OCI-LY1 (cell line): ENCODE results near the gene TTYH1.

Source experiments
- H2AFZ ChIP-seq: fragments of 200-600 bp; sonication (generic), shearing (Covaris generic); 2 replicates; pipeline ENCODE4 v1.6.0; 2014; ENCODE audit warnings: antibody characterized with exemption, mild to moderate bottlenecking, low read length
- H3F3A ChIP-seq: fragments of 200-600 bp; sonication (generic), shearing (Covaris generic); 2 replicates; pipeline ENCODE4 v1.6.0; 2014; ENCODE audit warnings: mild to moderate bottlenecking, antibody characterized with exemption, low read length, moderate library complexity; ENCODE audit not compliant: insufficient read depth
- H3K27ac ChIP-seq: fragments of 200-600 bp; sonication (generic); 2 replicates; pipeline ENCODE4 v1.5.1; 2014; ENCODE audit warnings: low read length, mixed run types, mild to moderate bottlenecking, low read depth; ENCODE audit not compliant: poor library complexity, severe bottlenecking
- H3K27me3 ChIP-seq: fragments of 200-600 bp; sonication (generic); 2 replicates; pipeline ENCODE4 v1.6.0; 2014; ENCODE audit warnings: antibody characterized with exemption, mild to moderate bottlenecking, low read length, moderate library complexity; ENCODE audit not compliant: insufficient read depth
- H3K36me3 ChIP-seq: fragments of 200-600 bp; sonication (generic); 2 replicates; pipeline ENCODE4 v1.6.1; 2014; ENCODE audit warnings: mild to moderate bottlenecking, antibody characterized with exemption, low read length, moderate library complexity, mixed read lengths; ENCODE audit not compliant: insufficient read depth
- H3K4me1 ChIP-seq: fragments of 200-600 bp; sonication (generic); 2 replicates; pipeline ENCODE4 v1.5.1; 2014; ENCODE audit warnings: mild to moderate bottlenecking, low read length, moderate library complexity; ENCODE audit not compliant: insufficient read depth, severe bottlenecking
- H3K4me2 ChIP-seq: fragments of 200-600 bp; sonication (generic), shearing (Covaris generic); 2 replicates; pipeline ENCODE4 v1.6.1; 2014; ENCODE audit warnings: low read length
- H3K4me3 ChIP-seq: fragments of 200-600 bp; sonication (generic); 2 replicates; pipeline ENCODE4 v1.5.1; 2014; ENCODE audit warnings: low read length, low read depth, mild to moderate bottlenecking, mixed read lengths; ENCODE audit not compliant: poor library complexity, severe bottlenecking
- H3K79me2 ChIP-seq: fragments of 200-600 bp; shearing (Covaris generic); 2 replicates; pipeline ENCODE4 v1.6.1; 2016; ENCODE audit warnings: mixed run types, low read length, mixed read lengths; ENCODE audit not compliant: insufficient read depth
- H3K9ac ChIP-seq: fragments of 200-600 bp; sonication (generic), shearing (Covaris generic); 2 replicates; pipeline ENCODE4 v1.6.1; 2014; ENCODE audit warnings: mild to moderate bottlenecking, low read length, mixed read lengths
- H3K9me2 ChIP-seq: fragments of 200-600 bp; sonication (generic), shearing (Covaris generic); 2 replicates; pipeline ENCODE4 v1.6.1; 2014; ENCODE audit warnings: low read depth, mild to moderate bottlenecking, low read length, mixed read lengths
- H3K9me3 ChIP-seq: fragments of 200-600 bp; shearing (Covaris generic); 2 replicates; pipeline ENCODE4 v1.6.1; 2014; ENCODE audit warnings: low read length, mixed read lengths
- H4K20me1 ChIP-seq: fragments of 200-600 bp; sonication (generic), shearing (Covaris generic); 2 replicates; pipeline ENCODE4 v1.6.0; 2016; ENCODE audit warnings: mild to moderate bottlenecking, low read length; ENCODE audit not compliant: insufficient read depth
- EZH2 ChIP-seq: fragments of 200-600 bp; sonication (generic), shearing (Covaris generic); IDR thresholded peaks from 2 replicates; pipeline ENCODE4 v1.8.0; 2017; ENCODE audit warnings: borderline replicate concordance, mixed run types, mild to moderate bottlenecking, antibody characterized with exemption, low read length, moderate library complexity, mixed read lengths
- TF ChIP-seq, protein P1 (sequence below): fragments of 200-600 bp; sonication (generic), shearing (Covaris generic); IDR thresholded peaks from 2 replicates; pipeline ENCODE4 v1.5.1; 2017; ENCODE audit warnings: mild to moderate bottlenecking, antibody characterized with exemption, low read length, moderate library complexity, mixed read lengths

Gene TTYH1

GRCh38 chr19:54454781-54455675 is 39.8 kb downstream of the TTYH1 start:
- Histone ChIP-seq H3K9me3 (no peaks in the 10 kb centered on the region), H3K27ac (no peak overlapping the region), H3K36me3 (peaks cover 92% of the 10 kb centered on the region), H3K4me3 (no peak overlapping the region), H3K4me1 (peaks cover 16% of the 10 kb centered on the region), H3K79me2 (peaks cover 20% of the 10 kb centered on the region), H3K9ac (no peak overlapping the region), H3K4me2 (no peak overlapping the region), H3F3A (no peaks in the 10 kb centered on the region), H3K9me2 (no peaks in the 10 kb centered on the region), H4K20me1 (no peaks in the 10 kb centered on the region), H3K27me3 (no peaks in the 10 kb centered on the region), H2AFZ (no peak overlapping the region)
- TF ChIP-seq, protein P1, sequence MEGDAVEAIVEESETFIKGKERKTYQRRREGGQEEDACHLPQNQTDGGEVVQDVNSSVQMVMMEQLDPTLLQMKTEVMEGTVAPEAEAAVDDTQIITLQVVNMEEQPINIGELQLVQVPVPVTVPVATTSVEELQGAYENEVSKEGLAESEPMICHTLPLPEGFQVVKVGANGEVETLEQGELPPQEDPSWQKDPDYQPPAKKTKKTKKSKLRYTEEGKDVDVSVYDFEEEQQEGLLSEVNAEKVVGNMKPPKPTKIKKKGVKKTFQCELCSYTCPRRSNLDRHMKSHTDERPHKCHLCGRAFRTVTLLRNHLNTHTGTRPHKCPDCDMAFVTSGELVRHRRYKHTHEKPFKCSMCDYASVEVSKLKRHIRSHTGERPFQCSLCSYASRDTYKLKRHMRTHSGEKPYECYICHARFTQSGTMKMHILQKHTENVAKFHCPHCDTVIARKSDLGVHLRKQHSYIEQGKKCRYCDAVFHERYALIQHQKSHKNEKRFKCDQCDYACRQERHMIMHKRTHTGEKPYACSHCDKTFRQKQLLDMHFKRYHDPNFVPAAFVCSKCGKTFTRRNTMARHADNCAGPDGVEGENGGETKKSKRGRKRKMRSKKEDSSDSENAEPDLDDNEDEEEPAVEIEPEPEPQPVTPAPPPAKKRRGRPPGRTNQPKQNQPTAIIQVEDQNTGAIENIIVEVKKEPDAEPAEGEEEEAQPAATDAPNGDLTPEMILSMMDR = no peak
- no peak for TF ChIP-seq EZH2

DNA sequence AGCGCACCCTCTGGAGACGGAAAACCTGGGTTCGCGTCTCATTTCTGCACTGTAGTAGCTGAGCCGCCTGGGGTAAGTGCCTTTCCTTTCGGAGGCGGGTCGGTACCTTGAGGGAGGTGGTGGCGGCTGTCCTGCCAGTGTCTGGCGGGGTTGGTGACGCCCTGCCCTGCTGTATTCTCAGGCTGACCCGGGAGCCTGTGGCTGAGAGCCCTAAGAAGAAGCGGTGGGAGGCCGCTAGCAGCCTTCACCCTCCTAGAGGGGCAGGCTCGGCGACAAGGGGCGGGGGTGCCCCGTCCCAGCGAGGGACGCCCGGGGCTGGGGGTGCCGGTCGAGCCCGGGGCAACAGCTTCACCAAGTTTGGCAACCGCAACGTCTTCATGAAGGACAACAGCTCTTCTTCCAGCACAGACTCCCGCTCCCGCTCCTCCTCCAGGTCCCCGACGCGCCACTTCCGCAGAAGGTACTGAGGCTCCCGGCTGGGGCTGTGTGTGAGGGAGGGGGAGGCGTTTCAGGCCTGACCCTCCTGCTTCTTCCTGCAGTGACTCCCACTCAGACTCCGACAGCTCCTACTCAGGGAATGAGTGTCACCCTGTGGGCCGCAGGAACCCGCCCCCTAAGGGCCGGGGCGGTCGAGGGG is 40.6 kb downstream of the TTYH1 start:
- Histone ChIP-seq H4K20me1 (no peaks in the 10 kb centered on the region), H3K79me2 (peaks cover 12% of the 10 kb centered on the region)

GRCh38 chr19:54456423-54457373 is 41.4 kb downstream of the TTYH1 start:
- 0 out of 2 replicates have a peak, but pooled peaks cover under 1% of the 10 kb centered on the region for H3F3A ChIP-seq
- 0 out of 2 replicates have a peak, but pooled peaks cover 4% of the 10 kb centered on the region for H3K79me2 ChIP-seq
- H3K27me3 ChIP-seq = no peaks in the 10 kb centered on the region
- H2AFZ ChIP-seq = no peak overlapping the region
- no peak for TF ChIP-seq EZH2
- TF ChIP-seq, protein P1 = no peak
- no peaks in the 10 kb centered on the region for H4K20me1 ChIP-seq
- no peak overlapping the region for H3K9ac ChIP-seq
- no peak overlapping the region for H3K4me2 ChIP-seq
- peaks cover 93% of the 10 kb centered on the region for H3K36me3 ChIP-seq
- H3K4me1 ChIP-seq = no peaks in the 10 kb centered on the region
- H3K4me3 ChIP-seq = no peak overlapping the region
- no peaks in the 10 kb centered on the region for H3K9me3 ChIP-seq
- H3K27ac ChIP-seq = no peak overlapping the region
- H3K9me2 ChIP-seq = no peaks in the 10 kb centered on the region

More for the DNA sequence above, 40.6 kb downstream of the TTYH1 start:
- Histone ChIP-seq H3K27ac (no peak overlapping the region), H3K4me3 (no peak overlapping the region), H3K4me2 (no peak overlapping the region), H3K27me3 (no peaks in the 10 kb centered on the region), H3K36me3 (peaks cover 95% of the 10 kb centered on the region), H3K9me3 (no peaks in the 10 kb centered on the region), H3K9ac (no peak overlapping the region), H3K9me2 (no peaks in the 10 kb centered on the region), H2AFZ (no peak overlapping the region), H3F3A (no peaks in the 10 kb centered on the region), H3K4me1 (peaks cover 7% of the 10 kb centered on the region)
- TF ChIP-seq, protein P1 = no peak
- TF ChIP-seq EZH2 = no peak
